Mesendoderm (in vitro differentiated cells): ENCODE results near the gene LUC7L.
A peak's percentile ranks its signal among the peaks of the same experiment; 100 is the strongest.

ENCODE experiments used
- DNase-seq: peaks from one replicate; pipeline ENCODE4 v3.0.0; 2013
- H2AK5ac ChIP-seq: 2 replicates; pipeline ENCODE4 v1.6.1; 2013; ENCODE audit warnings: low read length, inconsistent platforms
- H2BK120ac ChIP-seq: 2 replicates; pipeline ENCODE4 v1.6.1; 2013; ENCODE audit warnings: low read depth, mild to moderate bottlenecking, low read length, moderate library complexity, mixed read lengths
- H2BK15ac ChIP-seq: replicated peaks from 2 replicates; pipeline ENCODE4 v1.6.1; 2013; ENCODE audit warnings: low read depth, mild to moderate bottlenecking, moderate library complexity
- H2BK5ac ChIP-seq: 2 replicates; pipeline ENCODE4 v1.6.1; 2013; ENCODE audit warnings: low read length, inconsistent platforms
- H3K18ac ChIP-seq: 2 replicates; pipeline ENCODE4 v1.6.1; 2013; ENCODE audit warnings: mild to moderate bottlenecking, low read length, mixed read lengths
- H3K23ac ChIP-seq: one replicate; pipeline ENCODE4 v1.6.1; 2013; ENCODE audit warnings: low read length
- H3K27ac ChIP-seq: 2 replicates; pipeline ENCODE4 v1.5.1; 2013; ENCODE audit warnings: low read depth, mild to moderate bottlenecking, inconsistent platforms, low read length, moderate library complexity
- H3K27me3 ChIP-seq: 2 replicates; pipeline ENCODE4 v1.6.1; 2013; ENCODE audit warnings: low read length, control low read depth, mild to moderate bottlenecking, inconsistent platforms; ENCODE audit not compliant: insufficient read depth, poor library complexity
- H3K36me3 ChIP-seq: 2 replicates; pipeline ENCODE4 v1.6.1; 2013; ENCODE audit warnings: low read length, inconsistent platforms; ENCODE audit not compliant: control insufficient read depth, insufficient read depth
- H3K4ac ChIP-seq: one replicate; pipeline ENCODE4 v1.6.1; 2013; ENCODE audit warnings: low read depth, mild to moderate bottlenecking, low read length, moderate library complexity
- H3K4me1 ChIP-seq: 2 replicates; pipeline ENCODE4 v1.6.1; 2013; ENCODE audit warnings: low read depth, low read length, inconsistent platforms; ENCODE audit not compliant: control insufficient read depth
- H3K4me2 ChIP-seq: 2 replicates; pipeline ENCODE4 v1.6.1; 2013; ENCODE audit warnings: low read length
- H3K4me3 ChIP-seq: 2 replicates; pipeline ENCODE4 v1.5.1; 2013; ENCODE audit warnings: mild to moderate bottlenecking, low read length
- H3K56ac ChIP-seq: one replicate; pipeline ENCODE4 v1.6.1; 2013; ENCODE audit warnings: low read length
- H3K79me1 ChIP-seq: 2 replicates; pipeline ENCODE4 v1.6.1; 2013; ENCODE audit warnings: low read length, inconsistent platforms
- H3K79me2 ChIP-seq: 2 replicates; pipeline ENCODE4 v1.6.1; 2013; ENCODE audit warnings: mild to moderate bottlenecking, low read length; ENCODE audit not compliant: control insufficient read depth, insufficient read depth
- H3K9ac ChIP-seq: 2 replicates; pipeline ENCODE4 v1.6.1; 2013; ENCODE audit warnings: low read length, inconsistent platforms
- H4K5ac ChIP-seq: one replicate; pipeline ENCODE4 v1.6.1; 2013; ENCODE audit warnings: low read length
- H4K8ac ChIP-seq: one replicate; pipeline ENCODE4 v1.6.1; 2013; ENCODE audit warnings: low read depth, mild to moderate bottlenecking, control low read depth, low read length, moderate library complexity
- WGBS: extraction: QIAGEN DNeasy Blood & Tissue Kit; methylation state at CpG from one replicate; pipeline ENCODE4 v1.1.7; 2013; ENCODE audit warnings: low lambda C conversion rate, missing lambda C conversion rate; ENCODE audit not compliant: insufficient coverage; ENCODE audit errors: extremely low coverage; 5-methylcytosine and 5-hydroxymethylcytosine counted together

LUC7L gene

GRCh38 chr16:193441-193840 is 35.8 kb downstream of the LUC7L start:
- H3K9ac ChIP-seq, result no peak overlapping the region
- H3K23ac ChIP-seq, result no peak overlapping the region
- no peak overlapping the region for H4K8ac ChIP-seq
- no peaks in the 10 kb centered on the region for H3K4me1 ChIP-seq
- no peak overlapping the region for H3K4ac ChIP-seq
- no peak overlapping the region for H2BK5ac ChIP-seq
- H3K4me3 ChIP-seq, result no peak overlapping the region
- no peak overlapping the region for H2AK5ac ChIP-seq
- no CpG with 5 or more reads among the region's 15 CpGs for WGBS
- H3K36me3 ChIP-seq, result peaks cover 37% of the 10 kb centered on the region
- no peak overlapping the region for H3K18ac ChIP-seq
- H2BK15ac ChIP-seq, result no peak overlapping the region
- H3K27ac ChIP-seq, result no peak overlapping the region
- no peak overlapping the region for H4K5ac ChIP-seq
- no peaks in the 10 kb centered on the region for H3K79me2 ChIP-seq
- H3K4me2 ChIP-seq, result no peak overlapping the region
- no peak overlapping the region for H2BK120ac ChIP-seq
- H3K27me3 ChIP-seq, result no peaks in the 10 kb centered on the region
- no peak for DNase-seq
- peaks cover 13% of the 10 kb centered on the region for H3K79me1 ChIP-seq
- no peak overlapping the region for H3K56ac ChIP-seq

DNA sequence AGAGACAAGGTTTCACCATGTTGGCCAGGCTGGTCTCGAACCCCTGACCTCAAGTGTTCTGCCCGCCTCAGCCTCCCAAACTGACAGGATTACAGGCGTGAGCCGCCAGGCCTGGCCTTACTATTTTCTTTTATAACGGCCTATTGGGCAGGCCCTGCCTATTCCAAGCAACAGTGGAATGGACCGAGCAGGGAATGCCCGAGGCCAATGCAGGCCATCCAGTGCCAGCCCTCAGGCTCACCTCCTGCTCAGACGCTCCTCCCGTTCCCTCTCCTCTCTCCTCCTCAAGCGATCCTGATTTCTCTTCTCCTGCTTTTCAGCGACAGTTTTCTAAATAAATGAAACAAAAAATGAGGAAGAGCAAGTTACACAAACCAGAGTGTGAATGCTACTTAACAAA is 36.6 kb downstream of the LUC7L start:
- H3K4me3 ChIP-seq, result no peak overlapping the region
- H3K27ac ChIP-seq, result no peak overlapping the region
- no peak overlapping the region for H3K23ac ChIP-seq
- peaks cover 34% of the 10 kb centered on the region for H3K36me3 ChIP-seq
- no peak overlapping the region for H2BK5ac ChIP-seq
- no peaks in the 10 kb centered on the region for H3K4me1 ChIP-seq
- H3K4me2 ChIP-seq, result no peak overlapping the region
- H4K5ac ChIP-seq, result no peak overlapping the region
- H2AK5ac ChIP-seq, result no peak overlapping the region
- H3K79me2 ChIP-seq, result no peaks in the 10 kb centered on the region
- no peak overlapping the region for H4K8ac ChIP-seq
- DNase-seq, result no peak
- H2BK120ac ChIP-seq, result no peak overlapping the region
- H3K9ac ChIP-seq, result no peak overlapping the region
- no peak overlapping the region for H3K18ac ChIP-seq
- no peak overlapping the region for H2BK15ac ChIP-seq
- no CpG with 5 or more reads among the region's 11 CpGs for WGBS
- H3K27me3 ChIP-seq, result no peaks in the 10 kb centered on the region
- peaks cover 13% of the 10 kb centered on the region for H3K79me1 ChIP-seq
- H3K4ac ChIP-seq, result no peak overlapping the region
- no peak overlapping the region for H3K56ac ChIP-seq

DNA sequence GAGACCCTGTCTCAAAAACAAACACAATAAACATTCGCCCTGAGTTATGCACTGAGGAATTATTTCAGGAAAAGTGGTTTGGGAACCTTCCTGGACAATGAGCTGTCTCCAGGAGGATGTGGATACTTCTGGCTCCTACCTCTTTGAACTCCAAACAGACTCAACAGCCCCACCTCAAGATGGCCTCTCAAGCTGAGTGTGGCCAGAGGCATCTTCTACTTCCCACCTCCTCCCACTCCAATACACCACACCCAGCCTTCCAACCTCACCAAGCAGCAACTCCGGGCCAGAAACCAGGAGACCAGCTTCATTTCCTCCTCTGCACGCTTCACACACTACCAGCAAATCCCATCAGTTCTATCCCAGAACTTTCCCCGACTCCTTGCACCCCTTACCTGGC is 37.4 kb downstream of the LUC7L start:
- no peak overlapping the region for H3K4me3 ChIP-seq
- DNase-seq, result no peak
- H2AK5ac ChIP-seq, result no peak overlapping the region
- no peak overlapping the region for H3K18ac ChIP-seq
- no peak overlapping the region for H2BK15ac ChIP-seq
- no peak overlapping the region for H3K23ac ChIP-seq
- H3K79me1 ChIP-seq, result peaks cover 13% of the 10 kb centered on the region
- H3K79me2 ChIP-seq, result no peaks in the 10 kb centered on the region
- H4K8ac ChIP-seq, result no peak overlapping the region
- H3K56ac ChIP-seq, result no peak overlapping the region
- no peak overlapping the region for H2BK120ac ChIP-seq
- no peak overlapping the region for H4K5ac ChIP-seq
- H3K4ac ChIP-seq, result no peak overlapping the region
- H3K9ac ChIP-seq, result no peak overlapping the region
- no CpG with 5 or more reads among the region's 4 CpGs for WGBS
- no peaks in the 10 kb centered on the region for H3K27me3 ChIP-seq
- no peak overlapping the region for H3K4me2 ChIP-seq
- H3K27ac ChIP-seq, result no peak overlapping the region
- H2BK5ac ChIP-seq, result no peak overlapping the region
- peaks cover 34% of the 10 kb centered on the region for H3K36me3 ChIP-seq
- H3K4me1 ChIP-seq, result no peaks in the 10 kb centered on the region

- H3K27ac ChIP-seq, result no peak overlapping the region
- no peak overlapping the region for H3K4me3 ChIP-seq
- H3K4me1 ChIP-seq, result no peaks in the 10 kb centered on the region
- H4K8ac ChIP-seq, result no peak overlapping the region
- no peak overlapping the region for H2BK120ac ChIP-seq
- no peak overlapping the region for H3K18ac ChIP-seq
- H3K79me1 ChIP-seq, result peaks cover 9% of the 10 kb centered on the region
- DNase-seq, result no peak
- WGBS, result no CpG with 5 or more reads among the region's 34 CpGs
- H3K79me2 ChIP-seq, result no peaks in the 10 kb centered on the region
- no peak overlapping the region for H3K23ac ChIP-seq
- H2AK5ac ChIP-seq, result no peak overlapping the region
- no peak overlapping the region for H2BK15ac ChIP-seq
- H3K27me3 ChIP-seq, result no peaks in the 10 kb centered on the region
- peaks cover 28% of the 10 kb centered on the region for H3K36me3 ChIP-seq
- H2BK5ac ChIP-seq, result no peak overlapping the region
- H4K5ac ChIP-seq, result no peak overlapping the region
- no peak overlapping the region for H3K56ac ChIP-seq
- H3K4ac ChIP-seq, result no peak overlapping the region
- no peak overlapping the region for H3K4me2 ChIP-seq
- H3K9ac ChIP-seq, result no peak overlapping the region
Observed at GRCh38 chr16:189604-190186, 39.6 kb downstream of the LUC7L start.

DNA sequence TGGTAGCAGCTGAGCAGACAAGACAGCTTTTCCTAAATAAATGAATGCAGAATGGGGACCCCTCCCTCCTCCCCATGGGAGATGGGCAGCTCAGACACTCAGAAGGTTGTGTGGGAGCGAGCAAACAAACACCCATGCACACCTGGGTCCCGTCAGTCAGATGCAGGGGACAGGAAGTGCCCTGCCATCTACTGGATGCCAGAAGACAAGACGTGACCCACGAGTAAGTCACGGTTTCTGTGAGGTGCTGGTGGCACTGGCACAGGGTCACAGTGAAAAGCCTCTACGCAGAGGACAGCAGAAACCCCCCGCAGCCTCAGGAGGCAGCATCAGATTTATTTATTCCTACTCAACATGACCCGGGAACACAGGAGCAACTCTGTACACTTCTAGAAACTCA is 40.6 kb downstream of the LUC7L start:
- no peak overlapping the region for H2BK5ac ChIP-seq
- no peak overlapping the region for H2BK15ac ChIP-seq
- no peak overlapping the region for H3K4ac ChIP-seq
- no peak overlapping the region for H2BK120ac ChIP-seq
- H3K79me2 ChIP-seq, result no peaks in the 10 kb centered on the region
- H3K23ac ChIP-seq, result no peak overlapping the region
- H3K56ac ChIP-seq, result no peak overlapping the region
- no peak overlapping the region for H3K18ac ChIP-seq
- no CpG with 5 or more reads among the region's 8 CpGs for WGBS
- no peak overlapping the region for H3K4me2 ChIP-seq
- no peak overlapping the region for H4K8ac ChIP-seq
- peaks cover 26% of the 10 kb centered on the region for H3K36me3 ChIP-seq
- DNase-seq, result peak; percentile 46
- H3K27me3 ChIP-seq, result no peaks in the 10 kb centered on the region
- peaks cover 7% of the 10 kb centered on the region for H3K79me1 ChIP-seq
- H3K4me1 ChIP-seq, result no peaks in the 10 kb centered on the region
- no peak overlapping the region for H4K5ac ChIP-seq
- H3K27ac ChIP-seq, result no peak overlapping the region
- no peak overlapping the region for H3K9ac ChIP-seq
- H3K4me3 ChIP-seq, result no peak overlapping the region
- no peak overlapping the region for H2AK5ac ChIP-seq

DNA sequence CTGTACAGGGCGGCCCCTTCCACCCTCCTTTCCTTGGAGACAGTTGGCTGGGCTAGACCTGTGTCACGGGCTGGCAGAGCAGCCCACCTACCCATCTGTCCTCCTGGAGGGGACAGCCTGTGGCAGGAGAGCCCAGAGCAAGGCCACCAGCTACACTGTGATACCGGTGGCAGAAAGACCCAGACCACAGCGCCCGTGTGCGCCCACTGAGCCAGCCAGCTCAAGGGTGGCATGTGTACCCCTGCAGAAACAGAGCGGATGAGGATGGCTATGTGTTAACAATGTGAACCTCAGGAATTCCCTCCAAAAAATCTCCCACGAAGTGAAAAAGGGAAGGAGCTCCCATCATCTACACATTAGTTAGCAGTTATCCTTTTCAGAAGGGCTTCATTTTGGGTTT is 41.9 kb downstream of the LUC7L start:
- H3K4me3 ChIP-seq, result no peak overlapping the region
- H3K27ac ChIP-seq, result no peak overlapping the region
- H3K4ac ChIP-seq, result no peak overlapping the region
- no peaks in the 10 kb centered on the region for H3K79me2 ChIP-seq
- no peak overlapping the region for H2BK15ac ChIP-seq
- H3K23ac ChIP-seq, result no peak overlapping the region
- no peak overlapping the region for H2AK5ac ChIP-seq
- no peak overlapping the region for H2BK5ac ChIP-seq
- H3K36me3 ChIP-seq, result peaks cover 24% of the 10 kb centered on the region
- H4K8ac ChIP-seq, result no peak overlapping the region
- H3K4me1 ChIP-seq, result no peaks in the 10 kb centered on the region
- DNase-seq, result no peak
- no peak overlapping the region for H4K5ac ChIP-seq
- no peak overlapping the region for H3K18ac ChIP-seq
- no peak overlapping the region for H2BK120ac ChIP-seq
- H3K27me3 ChIP-seq, result no peaks in the 10 kb centered on the region
- H3K4me2 ChIP-seq, result no peak overlapping the region
- no peak overlapping the region for H3K9ac ChIP-seq
- no CpG with 5 or more reads among the region's 8 CpGs for WGBS
- H3K56ac ChIP-seq, result no peak overlapping the region
- peaks cover 7% of the 10 kb centered on the region for H3K79me1 ChIP-seq
